ENCODE measurements around the gene ARHGEF9. TPM values are rescaled to one million over a fixed set of nuclear protein-coding genes. Genes with fewer than 3 reads are reported as not detected.

The ARHGEF9 gene
- total RNA-seq, 2 experiments from 2014 or later, result 12.8 to 21.7 TPM

DNA sequence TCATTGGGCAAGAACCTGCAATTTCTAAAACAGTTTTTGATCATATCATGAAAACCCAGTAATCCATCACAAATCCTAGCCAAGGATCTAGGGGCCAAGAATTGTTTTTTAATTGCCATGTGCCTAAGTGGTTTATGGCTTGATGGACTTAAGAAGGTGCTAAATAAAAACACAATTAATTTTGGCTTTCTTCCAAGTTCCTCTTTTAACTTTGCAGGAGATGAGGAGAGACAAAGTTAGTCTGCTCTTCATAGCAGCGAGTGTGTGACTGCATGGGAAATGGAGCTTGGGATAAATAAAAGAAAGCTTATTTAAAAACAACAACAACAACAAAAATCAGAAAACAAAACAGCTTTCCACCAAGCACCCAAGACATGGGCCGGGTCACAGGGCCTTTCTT, 41.4 kb downstream of the ARHGEF9 start:
- no peak overlapping the region for H3K27ac ChIP-seq (ENCODE audit: low read depth, low read length, poor library complexity, severe bottlenecking)
- no peak overlapping the region for H3K4me2 ChIP-seq (ENCODE audit: low read length)
- H3K9me3 ChIP-seq (ENCODE audit: low read length), result no peaks in the 10 kb centered on the region
- no peaks in the 10 kb centered on the region for H4K20me1 ChIP-seq (ENCODE audit: insufficient read depth, low read length)
- no TSS peak for BruUV-seq (replicated peaks)
- ChIA-PET POLR2A (interaction anchor here (1.3 to 1.4 kb wide), 2 partner anchors 10 to 11 kb away, joined by 3 to 4 read pairs; a partner anchor contains a TSS), CTCF (ENCODE audit: unreplicated experiment) (no interaction called here)
- peaks cover 4% of the 10 kb centered on the region for H3K4me1 ChIP-seq (ENCODE audit: insufficient read depth, low read length, poor library complexity, severe bottlenecking)
- H3K9me2 ChIP-seq (ENCODE audit: insufficient read depth, low read length), result no peaks in the 10 kb centered on the region
- no peak overlapping the region for H3K4me3 ChIP-seq (ENCODE audit: low read depth, low read length, poor library complexity, severe bottlenecking)
- H2AFZ ChIP-seq (ENCODE audit: low read length), result no peak overlapping the region
- H3K79me2 ChIP-seq (ENCODE audit: insufficient read depth, low read depth, low read length), result no peaks in the 10 kb centered on the region
- TF ChIP-seq EZH2phosphoT487 (IDR thresholded peaks at IDR 0.05; ENCODE audit: borderline replicate concordance, low read depth, low read length), result no peak
- TF ChIP-seq, protein P1, sequence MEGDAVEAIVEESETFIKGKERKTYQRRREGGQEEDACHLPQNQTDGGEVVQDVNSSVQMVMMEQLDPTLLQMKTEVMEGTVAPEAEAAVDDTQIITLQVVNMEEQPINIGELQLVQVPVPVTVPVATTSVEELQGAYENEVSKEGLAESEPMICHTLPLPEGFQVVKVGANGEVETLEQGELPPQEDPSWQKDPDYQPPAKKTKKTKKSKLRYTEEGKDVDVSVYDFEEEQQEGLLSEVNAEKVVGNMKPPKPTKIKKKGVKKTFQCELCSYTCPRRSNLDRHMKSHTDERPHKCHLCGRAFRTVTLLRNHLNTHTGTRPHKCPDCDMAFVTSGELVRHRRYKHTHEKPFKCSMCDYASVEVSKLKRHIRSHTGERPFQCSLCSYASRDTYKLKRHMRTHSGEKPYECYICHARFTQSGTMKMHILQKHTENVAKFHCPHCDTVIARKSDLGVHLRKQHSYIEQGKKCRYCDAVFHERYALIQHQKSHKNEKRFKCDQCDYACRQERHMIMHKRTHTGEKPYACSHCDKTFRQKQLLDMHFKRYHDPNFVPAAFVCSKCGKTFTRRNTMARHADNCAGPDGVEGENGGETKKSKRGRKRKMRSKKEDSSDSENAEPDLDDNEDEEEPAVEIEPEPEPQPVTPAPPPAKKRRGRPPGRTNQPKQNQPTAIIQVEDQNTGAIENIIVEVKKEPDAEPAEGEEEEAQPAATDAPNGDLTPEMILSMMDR (conservative IDR thresholded peaks at IDR 0.05; ENCODE audit: low read length), result no peak
- no peaks in the 10 kb centered on the region for H3K36me3 ChIP-seq (ENCODE audit: insufficient read depth, low read length)
- peak; percentile 3 for DNase-seq (ENCODE audit: low spot score)
- intact Hi-C loops (cut with micrococcal nuclease; ENCODE audit: unreplicated experiment), result no loop called here

- CTCF ChIA-PET (ENCODE audit: unreplicated experiment), result no interaction called here
- POLR2A ChIA-PET, result no interaction called here
- H3K4me3 ChIP-seq (ENCODE audit: low read depth, low read length, poor library complexity, severe bottlenecking), result no peak overlapping the region
- H3K9me3 ChIP-seq (ENCODE audit: low read length), result no peaks in the 10 kb centered on the region
- no peak overlapping the region for H3K4me2 ChIP-seq (ENCODE audit: low read length)
- no TSS peak for BruUV-seq (replicated peaks)
- peaks cover 4% of the 10 kb centered on the region for H3K4me1 ChIP-seq (ENCODE audit: insufficient read depth, low read length, poor library complexity, severe bottlenecking)
- H2AFZ ChIP-seq (ENCODE audit: low read length), result no peak overlapping the region
- no peaks in the 10 kb centered on the region for H3K36me3 ChIP-seq (ENCODE audit: insufficient read depth, low read length)
- no peaks in the 10 kb centered on the region for H4K20me1 ChIP-seq (ENCODE audit: insufficient read depth, low read length)
- no peak for TF ChIP-seq EZH2phosphoT487 (IDR thresholded peaks at IDR 0.05; ENCODE audit: borderline replicate concordance, low read depth, low read length)
- TF ChIP-seq, protein P1 (conservative IDR thresholded peaks at IDR 0.05; ENCODE audit: low read length), result no peak
- H3K9me2 ChIP-seq (ENCODE audit: insufficient read depth, low read length), result no peaks in the 10 kb centered on the region
- intact Hi-C loops (cut with micrococcal nuclease; ENCODE audit: unreplicated experiment), result no loop called here
- H3K27ac ChIP-seq (ENCODE audit: low read depth, low read length, poor library complexity, severe bottlenecking), result no peak overlapping the region
- DNase-seq (ENCODE audit: low spot score), result no peak
- H3K79me2 ChIP-seq (ENCODE audit: insufficient read depth, low read depth, low read length), result no peaks in the 10 kb centered on the region
Observed at GRCh38 chrX:63740382-63740781, 44.6 kb downstream of the ARHGEF9 start.

- CTCF ChIA-PET (ENCODE audit: unreplicated experiment), result no interaction called here
- no peaks in the 10 kb centered on the region for H3K9me3 ChIP-seq (ENCODE audit: low read length)
- no peak overlapping the region for H2AFZ ChIP-seq (ENCODE audit: low read length)
- H3K4me2 ChIP-seq (ENCODE audit: low read length), result no peak overlapping the region
- H3K4me1 ChIP-seq (ENCODE audit: insufficient read depth, low read length, poor library complexity, severe bottlenecking), result peaks cover 4% of the 10 kb centered on the region
- H3K9me2 ChIP-seq (ENCODE audit: insufficient read depth, low read length), result no peaks in the 10 kb centered on the region
- no peak overlapping the region for H3K27ac ChIP-seq (ENCODE audit: low read depth, low read length, poor library complexity, severe bottlenecking)
- no TSS peak for BruUV-seq (replicated peaks)
- DNase-seq (ENCODE audit: low spot score), result no peak
- no peak for TF ChIP-seq EZH2phosphoT487 (IDR thresholded peaks at IDR 0.05; ENCODE audit: borderline replicate concordance, low read depth, low read length)
- TF ChIP-seq, protein P1 (conservative IDR thresholded peaks at IDR 0.05; ENCODE audit: low read length), result no peak
- intact Hi-C loops (cut with micrococcal nuclease; ENCODE audit: unreplicated experiment), result no loop called here
- POLR2A ChIA-PET, result no interaction called here
- no peaks in the 10 kb centered on the region for H3K79me2 ChIP-seq (ENCODE audit: insufficient read depth, low read depth, low read length)
- no peaks in the 10 kb centered on the region for H3K36me3 ChIP-seq (ENCODE audit: insufficient read depth, low read length)
- H4K20me1 ChIP-seq (ENCODE audit: insufficient read depth, low read length), result no peaks in the 10 kb centered on the region
- no peak overlapping the region for H3K4me3 ChIP-seq (ENCODE audit: low read depth, low read length, poor library complexity, severe bottlenecking)
Observed at GRCh38 chrX:63739885-63740284, 45.1 kb downstream of the ARHGEF9 start.

All from OCI-LY7 (cell line).